IMR-90 (cell line): ENCODE results near the gene IL36RN. TPM values are rescaled to one million over a fixed set of nuclear protein-coding genes. Genes with fewer than 3 reads are reported as not detected.

Experiments used
- ATAC-seq: fragments of 200-7000 bp; cut with Tn5 transposase; 2 replicates; pipeline ENCODE4 v1.9.1; 2020; ENCODE audit warnings: low read depth, mild to moderate bottlenecking, moderate library complexity
- BruUV-seq: library from RNA; stranded (reverse); fragments of 400-500 nt; replicated peaks from 2 replicates; lab custom pipeline; 2021; lab: Mats Ljungman, UMichigan
- CTCF ChIA-PET: fragments of 300-600 bp; formaldehyde crosslinking; extraction: SDS; loops from one replicate; lab custom pipeline; 2021; ENCODE audit warnings: antibody characterized with exemption; lab: Yijun Ruan, JAX
- POLR2A ChIA-PET: fragments of 300-600 bp; sonication (Branson Sonifier 250); formaldehyde crosslinking; loops from one replicate; lab custom pipeline; 2022; ENCODE audit warnings: antibody characterized with exemption; ENCODE audit not compliant: unreplicated experiment; lab: Charles Lee
- DNase-seq: peaks from one replicate; pipeline ENCODE4 v3.0.0; 2013
- H2AFZ ChIP-seq: replicated peaks from 2 replicates; pipeline ENCODE3; 2013; ENCODE audit warnings: low read length, mild to moderate bottlenecking; ENCODE audit not compliant: poor library complexity
- H2AK5ac ChIP-seq: 2 replicates; pipeline ENCODE4 v1.6.1; 2013; ENCODE audit warnings: low read depth, low read length, inconsistent platforms
- H2AK9ac ChIP-seq: replicated peaks from 2 replicates; pipeline ENCODE3; 2013; ENCODE audit warnings: mild to moderate bottlenecking, low read depth, low read length, moderate library complexity; ENCODE audit not compliant: poor library complexity
- H2BK120ac ChIP-seq: 2 replicates; pipeline ENCODE4 v1.6.1; 2013; ENCODE audit warnings: low read depth, low read length, inconsistent platforms
- H2BK15ac ChIP-seq: 3 replicates; pipeline ENCODE4 v1.6.1; 2013; ENCODE audit warnings: low read depth, low read length, inconsistent platforms
- H2BK20ac ChIP-seq: 2 replicates; pipeline ENCODE4 v1.6.1; 2013; ENCODE audit warnings: low read depth, mild to moderate bottlenecking, inconsistent platforms, low read length, moderate library complexity
- H2BK5ac ChIP-seq: 2 replicates; pipeline ENCODE4 v1.6.1; 2013; ENCODE audit warnings: mild to moderate bottlenecking, low read depth, low read length, inconsistent platforms; ENCODE audit not compliant: poor library complexity, severe bottlenecking
- H3K14ac ChIP-seq: replicated peaks from 2 replicates; pipeline ENCODE4 v1.6.1; 2013; ENCODE audit warnings: low read depth, low read length, inconsistent platforms
- H3K18ac ChIP-seq: 2 replicates; pipeline ENCODE4 v1.6.1; 2013; ENCODE audit warnings: low read depth, low read length, control low read depth
- H3K23ac ChIP-seq: 2 replicates; pipeline ENCODE4 v1.6.1; 2013; ENCODE audit warnings: low read depth, low read length, inconsistent platforms
- H3K27ac ChIP-seq: 2 replicates; pipeline ENCODE4 v1.5.1; 2013; ENCODE audit warnings: mild to moderate bottlenecking, control low read depth, low read length; ENCODE audit not compliant: insufficient read depth
- H3K27me3 ChIP-seq: 2 replicates; pipeline ENCODE4 v1.6.1; 2013; ENCODE audit warnings: low read length; ENCODE audit not compliant: control insufficient read depth, insufficient read depth
- H3K36me3 ChIP-seq: 2 replicates; pipeline ENCODE4 v1.6.1; 2013; ENCODE audit warnings: low read length, mixed read lengths; ENCODE audit not compliant: control insufficient read depth, insufficient read depth
- H3K4ac ChIP-seq: 2 replicates; pipeline ENCODE4 v1.6.1; 2013; ENCODE audit warnings: low read depth, low read length, inconsistent platforms
- H3K4me1 ChIP-seq: 2 replicates; pipeline ENCODE4 v1.6.1; 2013; ENCODE audit warnings: low read length, mixed read lengths; ENCODE audit not compliant: control insufficient read depth, insufficient read depth
- H3K4me2 ChIP-seq: 2 replicates; pipeline ENCODE4 v1.6.1; 2013; ENCODE audit warnings: low read depth, mild to moderate bottlenecking, control low read depth, low read length, moderate library complexity
- H3K4me3 ChIP-seq: 2 replicates; pipeline ENCODE4 v1.5.1; 2013; ENCODE audit warnings: low read depth, mild to moderate bottlenecking, control low read depth, low read length, moderate library complexity; ENCODE audit not compliant: insufficient read depth
- H3K56ac ChIP-seq: 2 replicates; pipeline ENCODE4 v1.6.1; 2013; ENCODE audit warnings: low read length, inconsistent platforms; ENCODE audit not compliant: insufficient read depth; ENCODE audit errors: extremely low read depth
- H3K79me1 ChIP-seq, 2 experiments: 2 replicates each; pipeline ENCODE4 v1.6.1; 2013; ENCODE audit warnings: low read length in 2 of 2, inconsistent platforms in 1 of 2, low read depth in 1 of 2
- H3K9ac ChIP-seq: 2 replicates; pipeline ENCODE4 v1.6.1; 2013; ENCODE audit warnings: low read depth, low read length, control low read depth
- H3K9me1 ChIP-seq: 2 replicates; pipeline ENCODE4 v1.6.1; 2013; ENCODE audit warnings: low read length, inconsistent platforms; ENCODE audit not compliant: insufficient read depth
- H3K9me3 ChIP-seq: 2 replicates; pipeline ENCODE4 v1.6.1; 2013; ENCODE audit warnings: low read length; ENCODE audit not compliant: control insufficient read depth, insufficient read depth
- H4K20me1 ChIP-seq: 2 replicates; pipeline ENCODE4 v1.6.1; 2013; ENCODE audit warnings: low read length, inconsistent platforms; ENCODE audit not compliant: insufficient read depth
- H4K5ac ChIP-seq: 2 replicates; pipeline ENCODE4 v1.6.1; 2013; ENCODE audit warnings: mild to moderate bottlenecking, low read depth, low read length, control low read depth
- H4K8ac ChIP-seq, 2 experiments: 2 replicates each; pipeline ENCODE4 v1.6.1; 2013; ENCODE audit warnings: low read depth in 2 of 2, low read length in 2 of 2, control low read depth in 1 of 2, inconsistent platforms in 1 of 2
- H4K91ac ChIP-seq: 2 replicates; pipeline ENCODE4 v1.6.1; 2013; ENCODE audit warnings: low read depth, low read length, inconsistent platforms; ENCODE audit not compliant: insufficient read depth
- BHLHE40 ChIP-seq: fragments of 150-350 bp; IDR thresholded peaks from 2 replicates; pipeline ENCODE4 v1.6.1; 2016; ENCODE audit warnings: mild to moderate bottlenecking, low read depth, low read length
- CEBPB ChIP-seq: IDR thresholded peaks from 2 replicates; pipeline ENCODE4 v1.6.1; 2012; ENCODE audit warnings: low read depth, low read length, improper control_type of control experiment
- CHD1 ChIP-seq: IDR thresholded peaks from 2 replicates; pipeline ENCODE4 v1.6.1; 2012; ENCODE audit warnings: low read depth, low read length, improper control_type of control experiment
- CTCF ChIP-seq: conservative IDR thresholded peaks from 2 replicates; pipeline ENCODE4 v1.5.1; 2012; ENCODE audit warnings: mild to moderate bottlenecking, low read depth, low read length, improper control_type of control experiment
- ELK1 ChIP-seq: fragments of 150-350 bp; IDR thresholded peaks from 2 replicates; pipeline ENCODE4 v1.6.1; 2016; ENCODE audit warnings: low read depth, mild to moderate bottlenecking, low read length, moderate library complexity, borderline replicate concordance
- FOS ChIP-seq: fragments of 150-350 bp; IDR thresholded peaks from 2 replicates; pipeline ENCODE4 v1.6.1; 2016; ENCODE audit warnings: low read depth, low read length
- MAFK ChIP-seq: IDR thresholded peaks from 2 replicates; pipeline ENCODE4 v1.6.1; 2012; ENCODE audit warnings: low read depth, low read length, improper control_type of control experiment
- MAZ ChIP-seq: IDR thresholded peaks from 2 replicates; pipeline ENCODE4 v1.6.1; 2012; ENCODE audit warnings: low read depth, mild to moderate bottlenecking, low read length, improper control_type of control experiment, moderate library complexity, borderline replicate concordance
- MXI1 ChIP-seq: IDR thresholded peaks from 2 replicates; pipeline ENCODE4 v1.6.1; 2012; ENCODE audit warnings: low read depth, mild to moderate bottlenecking, low read length, moderate library complexity, borderline replicate concordance
- NFE2L2 ChIP-seq: fragments of 150-350 bp; IDR thresholded peaks from 2 replicates; pipeline ENCODE4 v1.6.1; 2016; ENCODE audit warnings: low read depth, mild to moderate bottlenecking, low read length
- POLR2A ChIP-seq: IDR thresholded peaks from 2 replicates; pipeline ENCODE4 v1.6.1; 2012; ENCODE audit warnings: mild to moderate bottlenecking, low read depth, low read length
- RAD21 ChIP-seq: IDR thresholded peaks from 2 replicates; pipeline ENCODE4 v1.6.1; 2012; ENCODE audit warnings: low read length, improper control_type of control experiment
- RCOR1 ChIP-seq: IDR thresholded peaks from 2 replicates; pipeline ENCODE4 v1.6.1; 2012; ENCODE audit warnings: mild to moderate bottlenecking, low read length, improper control_type of control experiment; ENCODE audit not compliant: insufficient replicate concordance
- RFX5 ChIP-seq: IDR thresholded peaks from 2 replicates; pipeline ENCODE4 v1.8.0; 2012; ENCODE audit warnings: low read depth, mild to moderate bottlenecking, low read length, moderate library complexity
- SMC3 ChIP-seq: fragments of 150-350 bp; IDR thresholded peaks from 2 replicates; pipeline ENCODE4 v1.6.1; 2016; ENCODE audit warnings: low read depth, mild to moderate bottlenecking, antibody characterized with exemption, low read length, moderate library complexity
- USF2 ChIP-seq: fragments of 150-350 bp; IDR thresholded peaks from 2 replicates; pipeline ENCODE4 v1.6.1; 2017; ENCODE audit warnings: mild to moderate bottlenecking, antibody characterized with exemption, low read length, low read depth
- WGBS, 2 experiments: methylation state at CpG; one replicate each; pipeline versions ENCODE4 v1.1.5 to v1.1.7; 2013; ENCODE audit warnings: missing lambda C conversion rate in 2 of 2; ENCODE audit not compliant: insufficient read length in 1 of 2; ENCODE audit errors: extremely low coverage in 2 of 2; 5-methylcytosine and 5-hydroxymethylcytosine counted together
- dilution Hi-C: fragments of 300-500 bp; cut with HindIII; formaldehyde crosslinking; loops from one replicate; pipeline ENCODE4 v1.14.3; 2018; ENCODE audit warnings: low sequenced_read_pairs; ENCODE audit not compliant: unreplicated experiment
- in situ Hi-C: fragments of 300-500 bp; cut with MboI; formaldehyde crosslinking; loops from 3 replicates; pipeline ENCODE4 v1.14.3; 2019; ENCODE audit warnings: low sequenced_read_pairs, inconsistent platforms, mixed read lengths
- intact Hi-C: fragments of 100-400 bp; cut with micrococcal nuclease; formaldehyde crosslinking; loops from 2 replicates; pipeline ENCODE4 v1.10.0; 2022
- polyA plus RNA-seq, 3 experiments: library from polyadenylated mRNA; depleted of rRNA; stranded (reverse); fragments of >200 nt; gene quantifications; 2 replicates each; pipeline ENCODE4 v1.2.3, GENCODE V29; 2012; ENCODE audit warnings: low replicate concordance in 1 of 3
- total RNA-seq: library from RNA; depleted of rRNA; stranded (reverse); fragments of >200 nt; gene quantifications from 2 replicates; pipeline ENCODE4 v1.2.3, GENCODE V29; 2012

IL36RN gene
- total and polyA plus RNA-seq, 2 of the 4 experiments (the other 2 are of a cell fraction) = not detected

DNA sequence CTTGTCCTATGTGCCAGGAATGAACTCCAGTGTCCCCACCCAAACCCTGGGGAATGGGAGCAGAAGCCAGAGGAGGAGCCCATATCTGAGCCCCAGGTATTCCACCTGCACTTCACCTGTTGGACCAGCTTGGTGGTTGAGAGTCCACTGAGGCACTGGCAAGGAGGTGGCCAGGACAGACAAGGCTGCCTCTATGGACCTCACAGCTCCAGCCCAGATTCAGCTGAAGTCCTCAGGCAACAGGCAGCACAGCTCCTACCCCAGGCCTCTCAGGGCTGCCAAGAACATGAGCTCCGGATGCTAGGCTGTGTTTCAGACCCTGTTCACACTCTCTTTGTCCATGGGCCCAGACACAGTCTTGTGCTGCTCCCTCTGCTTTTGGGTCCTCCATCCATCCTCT, 5.9 kb downstream of the IL36RN start:
- POLR2A ChIA-PET = no interaction called here
- Histone ChIP-seq H3K14ac (no peak overlapping the region), H4K20me1 (no peaks in the 10 kb centered on the region), H3K9me1 (no peaks in the 10 kb centered on the region), H3K18ac (no peak overlapping the region), H3K27ac (no peak overlapping the region), H3K4ac (no peak overlapping the region), H2AK9ac (no peak overlapping the region), H3K4me1 (no peaks in the 10 kb centered on the region), H3K9ac (no peak overlapping the region), H3K4me2 (no peak overlapping the region), H2BK15ac (no peak overlapping the region), H3K9me3 (no peaks in the 10 kb centered on the region), H4K91ac (no peak overlapping the region), H3K56ac (no peak overlapping the region), H3K27me3 (peaks cover 3% of the 10 kb centered on the region), H2BK5ac (no peak overlapping the region), H2BK120ac (no peak overlapping the region), H3K23ac (no peak overlapping the region), H2AK5ac (no peak overlapping the region), H3K4me3 (no peak overlapping the region), H3K36me3 (no peaks in the 10 kb centered on the region), H4K5ac (no peak overlapping the region), H4K8ac (no peak overlapping the region), H2AFZ (no peak overlapping the region), H3K79me1 (no peaks in the 10 kb centered on the region), H2BK20ac (no peak overlapping the region)
- CTCF ChIA-PET = no interaction called here
- ATAC-seq (no peak), DNase-seq (no peak)
- TF ChIP-seq USF2 (no peak), BHLHE40 (no peak), FOS (no peak), RFX5 (no peak), CHD1 (no peak), CEBPB (no peak), RAD21 (no peak), MAZ (no peak), NFE2L2 (no peak), MAFK (no peak), POLR2A (no peak), SMC3 (no peak), MXI1 (no peak), CTCF (no peak), RCOR1 (no peak), ELK1 (no peak)
- WGBS, 2 experiments = no CpG with 5 or more reads among the region's 1 CpG
- intact Hi-C loops = no loop called here
- dilution Hi-C loops = no loop called here
- in situ Hi-C loops = no loop called here
- no TSS peak for BruUV-seq
